Glutamatergic neuron (in vitro differentiated cells): ENCODE measurements around the gene TM6SF1. TPM values are rescaled to one million over a fixed set of nuclear protein-coding genes. Genes with fewer than 3 reads are reported as not detected.
"Not testable (repeated sequence)": the region's sequence is repeated elsewhere in the genome, so short reads cannot be mapped to it uniquely, and the experiment has no call there.

Source experiments
- DNase-seq: peaks from one replicate; pipeline ENCODE4 v3.0.0; 2022
- H3K27ac Mint-ChIP-seq: one replicate; pipeline ENCODE4 v1.8.0; 2020; ENCODE audit warnings: mild to moderate bottlenecking, mixed read lengths, inconsistent platforms; ENCODE audit not compliant: unreplicated experiment
- H3K27me3 Mint-ChIP-seq: one replicate; pipeline ENCODE4 v1.8.0; 2020; ENCODE audit warnings: mild to moderate bottlenecking, moderate library complexity, mixed read lengths, inconsistent platforms; ENCODE audit not compliant: unreplicated experiment
- H3K36me3 Mint-ChIP-seq: one replicate; pipeline ENCODE4 v1.8.0; 2020; ENCODE audit warnings: mild to moderate bottlenecking, mixed read lengths, inconsistent platforms; ENCODE audit not compliant: unreplicated experiment
- H3K4me1 Mint-ChIP-seq: one replicate; pipeline ENCODE4 v1.8.0; 2020; ENCODE audit warnings: mild to moderate bottlenecking, low read depth, mixed read lengths, inconsistent platforms; ENCODE audit not compliant: unreplicated experiment
- H3K4me3 Mint-ChIP-seq: one replicate; pipeline ENCODE4 v1.8.0; 2020; ENCODE audit warnings: mild to moderate bottlenecking, mixed read lengths, inconsistent platforms; ENCODE audit not compliant: unreplicated experiment
- H3K9me3 Mint-ChIP-seq: one replicate; pipeline ENCODE4 v1.8.0; 2020; ENCODE audit warnings: mild to moderate bottlenecking, moderate library complexity, mixed read lengths, inconsistent platforms; ENCODE audit not compliant: unreplicated experiment
- CTCF ChIP-seq: fragments of 200-600 bp; sonication (generic); IDR thresholded peaks from one replicate; pipeline ENCODE4 v1.5.0; 2021; ENCODE audit not compliant: partially characterized antibody, unreplicated experiment
- total RNA-seq: library from RNA; stranded (reverse); fragmentation: NEBNext Ultra II Directional; extraction: Animal tissue kit (Norgen Biotek cat#: 25700); gene quantifications from one replicate; pipeline ENCODE4 v1.2.1, GENCODE V29; 2021; ENCODE audit not compliant: unreplicated experiment

Gene TM6SF1
- total RNA-seq, 1 donor from 2014 or later = not detected

DNA sequence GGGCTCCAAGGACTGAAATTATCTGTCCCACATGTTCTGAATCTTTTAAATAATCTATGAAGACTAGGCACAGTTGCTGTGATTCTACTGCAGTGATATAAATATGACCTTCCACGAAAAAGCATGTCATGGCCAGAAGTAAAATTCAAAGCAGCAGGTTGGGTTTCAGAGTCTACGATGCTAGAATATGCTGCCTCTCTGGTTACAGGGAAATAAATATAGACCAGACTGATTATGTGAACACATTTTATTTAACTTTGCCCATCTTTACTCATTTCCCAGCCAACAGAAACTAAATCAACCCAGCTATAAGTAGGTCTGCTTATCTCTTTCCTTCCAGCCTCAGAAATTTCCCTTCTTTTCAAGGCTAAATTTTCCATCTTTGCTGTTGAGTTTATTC, 19.9 kb upstream of the TM6SF1 start:
- no peak for TF ChIP-seq CTCF
- H3K27ac Mint-ChIP-seq = no peak overlapping the region
- H3K4me1 Mint-ChIP-seq = no peaks in the 10 kb centered on the region
- no peaks in the 10 kb centered on the region for H3K27me3 Mint-ChIP-seq
- no peak overlapping the region for H3K4me3 Mint-ChIP-seq
- no peaks in the 10 kb centered on the region for H3K9me3 Mint-ChIP-seq
- peaks cover 7% of the 10 kb centered on the region for H3K36me3 Mint-ChIP-seq
- no peak for DNase-seq

DNA sequence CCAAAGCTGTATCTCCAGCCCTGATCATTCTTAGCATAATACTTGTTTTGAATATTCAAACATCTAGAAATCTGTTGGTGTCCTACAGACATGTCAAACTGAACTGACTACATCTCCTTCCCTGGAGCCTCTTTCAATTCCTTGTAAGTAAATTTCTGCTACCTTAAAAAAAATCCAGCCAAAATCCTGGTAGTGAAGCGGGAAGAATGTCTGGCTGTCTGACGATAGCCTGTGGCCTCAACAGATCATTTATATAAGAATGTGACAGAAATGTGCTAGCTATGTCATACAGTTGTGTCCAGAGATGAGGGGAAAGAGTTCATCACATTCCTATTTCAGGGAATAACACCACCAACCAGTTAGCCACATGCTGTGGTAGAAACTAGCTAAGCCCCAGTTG, 18.6 kb upstream of the TM6SF1 start:
- TF ChIP-seq CTCF = no peak
- Mint-ChIP-seq H3K27me3 (peaks cover 3% of the 10 kb centered on the region), H3K36me3 (peaks cover 7% of the 10 kb centered on the region), H3K9me3 (no peaks in the 10 kb centered on the region), H3K27ac (no peak overlapping the region), H3K4me3 (no peak overlapping the region), H3K4me1 (no peaks in the 10 kb centered on the region)
- no peak for DNase-seq

- no peak for TF ChIP-seq CTCF
- Mint-ChIP-seq H3K27me3 (peaks cover 3% of the 10 kb centered on the region), H3K4me3 (no peak overlapping the region), H3K4me1 (no peaks in the 10 kb centered on the region), H3K27ac (no peak overlapping the region), H3K36me3 (peaks cover 7% of the 10 kb centered on the region), H3K9me3 (no peaks in the 10 kb centered on the region)
- DNase-seq = no peak
These were observed 17.0 kb upstream of the TM6SF1 start for GRCh38 chr15:83090465-83090864.

DNA sequence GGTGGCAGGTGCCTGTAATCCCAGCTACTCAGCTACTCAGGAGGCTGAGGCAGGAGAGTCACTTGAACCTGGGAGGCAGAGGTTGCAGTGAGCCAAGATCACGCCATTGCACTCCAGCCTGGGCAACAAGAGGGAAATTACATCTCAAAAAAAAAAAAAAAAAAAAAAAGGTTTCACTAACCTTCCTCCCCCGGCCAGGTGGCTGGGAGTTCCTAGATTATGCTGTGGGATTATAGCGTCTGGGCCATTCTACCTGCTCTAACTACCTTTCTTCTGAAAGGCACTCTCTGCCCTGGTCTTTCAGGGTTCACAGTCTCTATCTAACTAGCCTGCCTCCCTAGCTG, 15.5 kb upstream of the TM6SF1 start:
- H3K36me3 Mint-ChIP-seq, H3K27ac Mint-ChIP-seq, H3K9me3 Mint-ChIP-seq, H3K4me3 Mint-ChIP-seq, H3K4me1 Mint-ChIP-seq, H3K27me3 Mint-ChIP-seq, DNase-seq: not testable (repeated sequence)

DNA sequence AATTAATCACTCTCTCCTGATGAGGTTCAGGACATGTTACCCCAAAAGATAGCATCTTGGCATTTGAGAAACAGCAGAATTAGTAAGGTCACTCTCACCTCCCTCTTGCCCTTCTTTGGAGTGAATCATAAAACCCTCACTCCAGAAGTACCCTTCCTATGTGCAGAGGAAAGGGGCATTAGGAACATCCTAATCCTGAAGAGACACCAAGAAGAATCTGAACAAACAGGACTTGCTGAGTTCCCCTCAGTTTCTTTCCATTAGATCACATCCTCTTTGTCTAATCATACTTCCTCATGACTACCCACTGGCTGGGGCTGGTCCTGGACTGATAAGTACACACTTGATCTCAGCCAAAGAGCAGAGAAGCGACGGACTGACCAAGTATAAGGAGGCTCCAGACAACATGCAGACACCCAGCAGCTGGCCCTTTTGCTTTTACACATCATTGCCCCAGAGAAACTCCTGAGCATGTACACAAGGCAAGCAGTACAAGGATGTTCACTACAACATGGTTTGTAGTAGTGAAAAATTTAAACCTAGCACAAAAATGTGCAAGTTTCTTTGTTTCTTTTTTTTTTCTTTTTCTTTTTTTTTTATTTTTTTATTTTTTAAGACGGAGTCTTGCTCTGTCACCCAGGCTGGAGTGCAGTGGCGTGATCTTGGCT, 15.0 kb upstream of the TM6SF1 start:
- Mint-ChIP-seq H3K4me1 (no peaks in the 10 kb centered on the region), H3K4me3 (no peak overlapping the region), H3K27me3 (peaks cover 3% of the 10 kb centered on the region), H3K36me3 (peaks cover 7% of the 10 kb centered on the region), H3K27ac (no peak overlapping the region), H3K9me3 (no peaks in the 10 kb centered on the region)
- no peak for TF ChIP-seq CTCF
- no peak for DNase-seq
